ENCODE data around the gene SIRT6. TPM values are rescaled to one million over a fixed set of nuclear protein-coding genes. Genes with fewer than 3 reads are reported as not detected.
"Not testable (repeated sequence)": the region's sequence is repeated elsewhere in the genome, so short reads cannot be mapped to it uniquely, and the experiment has no call there.

SIRT6 gene
- total RNA-seq, 1 donor from 2014 or later = 46.4 TPM

DNA sequence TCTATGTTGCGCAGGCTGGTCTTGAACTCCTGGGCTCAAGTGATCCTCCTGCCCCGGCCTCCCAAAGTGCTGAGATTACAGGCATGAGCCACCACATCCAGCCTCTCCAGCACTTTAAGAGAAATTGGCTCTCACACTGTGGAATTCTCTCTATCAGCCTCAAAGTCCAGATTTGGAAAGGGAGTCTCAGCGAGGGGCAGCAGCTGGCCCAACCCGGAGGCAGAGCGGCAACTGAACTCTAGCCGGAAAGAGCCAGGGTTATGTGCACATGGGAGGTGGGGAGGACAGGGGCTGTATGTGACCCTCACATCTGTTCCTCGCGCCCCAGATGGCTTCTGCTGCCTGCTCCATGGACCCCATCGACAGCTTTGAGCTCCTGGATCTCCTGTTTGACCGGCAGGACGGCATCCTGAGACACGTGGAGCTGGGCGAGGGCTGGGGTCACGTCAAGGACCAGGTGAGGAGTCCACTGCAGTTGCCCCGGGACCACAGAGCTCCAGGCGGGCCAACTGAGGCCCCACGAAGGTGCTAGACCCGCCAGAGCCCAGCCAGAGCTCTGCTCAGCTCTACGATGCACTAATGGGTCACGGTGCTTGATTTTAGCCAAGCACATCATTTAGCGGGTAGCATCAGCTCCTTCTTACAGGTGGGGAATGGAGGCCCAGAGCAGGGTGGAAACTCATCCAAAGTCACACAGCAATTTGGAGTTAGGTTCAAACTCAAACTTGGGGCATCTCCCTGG, 27.6 kb downstream of the SIRT6 start:
- Mint-ChIP-seq H3K36me3 (ENCODE audit: low read depth) (no peaks in the 10 kb centered on the region), H3K4me1 (ENCODE audit: low read depth) (peaks cover 4% of the 10 kb centered on the region), H3K27ac (no peak overlapping the region), H3K9me3 (no peaks in the 10 kb centered on the region), H3K4me3 (no peak overlapping the region), H3K27me3 (ENCODE audit: insufficient read depth) (peaks cover 2% of the 10 kb centered on the region)
- no peak for DNase-seq (ENCODE audit: low spot score)
- intact Hi-C loops (cut with micrococcal nuclease) = no loop called here

DNA sequence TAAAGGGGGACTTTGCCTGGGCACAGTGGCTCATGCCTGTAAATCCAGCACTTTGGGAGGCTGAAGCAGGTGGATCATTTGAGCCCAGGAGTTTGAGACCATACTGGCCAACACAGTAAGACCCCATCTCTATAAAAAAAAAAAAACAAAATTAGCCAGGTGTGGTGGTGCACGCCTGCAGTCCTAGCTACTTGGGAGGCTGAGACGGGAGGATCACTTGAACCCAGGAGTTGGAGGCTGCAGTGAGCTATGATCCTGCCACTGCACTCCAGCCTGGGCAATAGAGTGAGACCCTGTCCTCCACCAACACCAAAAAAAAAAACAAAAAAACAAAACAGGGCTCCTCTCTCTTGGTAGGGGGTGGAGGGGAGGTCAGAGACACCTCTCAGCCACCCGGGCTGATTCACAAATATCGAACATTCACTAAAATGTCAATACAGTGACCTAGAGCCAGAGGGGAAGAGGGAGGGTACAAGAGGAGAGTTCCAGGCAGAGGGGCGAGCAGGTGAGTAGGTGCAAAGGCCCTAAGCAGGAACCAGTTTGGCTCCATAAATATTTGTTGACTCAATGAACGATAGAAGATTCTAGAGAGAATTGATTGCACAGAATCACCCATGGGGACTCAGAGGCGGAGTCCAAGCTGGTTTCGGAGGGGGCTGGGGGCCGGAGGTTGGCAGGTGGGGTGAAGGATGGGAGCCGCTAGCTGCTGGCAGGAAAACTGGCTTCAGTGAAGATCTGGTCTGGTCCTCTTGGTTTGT, 29.9 kb downstream of the SIRT6 start:
- intact Hi-C loops (cut with micrococcal nuclease) = no loop called here

DNA sequence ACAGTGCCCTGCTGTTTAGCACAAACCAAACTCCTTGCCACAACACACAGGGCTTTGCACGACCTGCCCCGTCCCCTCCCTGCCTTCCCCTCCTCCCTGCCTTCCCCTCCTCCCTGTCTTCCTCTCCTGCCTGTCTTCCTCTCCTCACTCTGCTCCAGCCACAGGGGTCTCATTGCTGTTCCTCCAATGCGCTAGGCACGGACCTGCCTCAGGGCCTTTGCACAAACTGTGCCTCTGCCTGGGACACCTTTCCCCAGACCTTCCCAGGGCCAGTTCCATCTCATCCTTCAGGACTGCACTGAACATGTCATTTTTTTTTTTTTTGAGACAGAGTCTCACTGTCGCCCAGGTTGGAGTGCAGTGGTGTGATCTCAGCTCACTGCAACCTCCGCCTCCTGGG, 30.7 kb downstream of the SIRT6 start:
- Mint-ChIP-seq H3K27ac (no peak overlapping the region), H3K4me1 (ENCODE audit: low read depth) (peaks cover 4% of the 10 kb centered on the region), H3K27me3 (ENCODE audit: insufficient read depth) (peaks cover 2% of the 10 kb centered on the region)

More for the DNA sequence above, 29.9 kb downstream of the SIRT6 start:
- peaks cover 4% of the 10 kb centered on the region for H3K4me1 Mint-ChIP-seq (ENCODE audit: low read depth)
- H3K27ac Mint-ChIP-seq = no peak overlapping the region
- peaks cover 2% of the 10 kb centered on the region for H3K27me3 Mint-ChIP-seq (ENCODE audit: insufficient read depth)
- H3K36me3 Mint-ChIP-seq (ENCODE audit: low read depth) = no peaks in the 10 kb centered on the region
- H3K9me3 Mint-ChIP-seq = no peaks in the 10 kb centered on the region
- no peak for DNase-seq (ENCODE audit: low spot score)
- no peak overlapping the region for H3K4me3 Mint-ChIP-seq

DNA sequence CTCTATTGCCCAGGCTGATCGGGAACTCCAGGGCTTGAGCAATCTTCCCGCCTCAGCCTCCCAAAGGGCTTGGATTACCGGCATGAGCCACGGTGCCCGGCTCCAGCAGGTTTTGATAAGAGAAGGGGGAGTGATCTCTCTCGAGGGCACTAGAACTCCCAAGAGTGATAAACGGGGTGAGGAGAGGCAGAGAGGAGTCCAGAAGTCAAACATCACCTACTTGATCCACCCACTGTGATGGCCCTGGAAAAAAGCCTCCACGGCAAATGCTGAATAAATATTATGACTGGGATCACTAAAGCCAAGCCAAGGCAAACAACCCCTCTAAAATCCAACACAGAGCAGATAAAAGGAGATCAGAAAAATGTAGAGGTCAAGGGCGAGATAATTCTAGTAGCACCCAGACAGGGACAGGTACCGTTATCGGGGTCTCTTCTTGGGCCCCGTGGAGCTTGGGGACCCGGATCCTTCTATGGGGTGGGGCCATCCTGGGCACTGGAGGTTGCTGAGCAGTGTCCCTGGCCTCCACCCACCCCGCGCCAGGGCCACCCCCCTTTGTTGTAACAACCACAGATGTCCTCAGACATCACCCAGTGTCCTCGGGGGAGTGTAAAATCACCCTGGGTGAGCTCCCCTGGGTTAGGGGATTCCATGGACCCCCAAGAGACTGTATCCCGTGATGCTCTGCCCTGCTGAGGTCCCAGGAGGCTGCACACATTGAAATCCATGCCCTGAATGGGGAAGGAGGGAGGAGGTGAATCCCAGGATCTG, 32.7 kb downstream of the SIRT6 start:
- H3K4me1 Mint-ChIP-seq (ENCODE audit: low read depth) = peaks cover 4% of the 10 kb centered on the region

More for the DNA sequence above, 30.7 kb downstream of the SIRT6 start:
- H3K4me3 Mint-ChIP-seq = no peak overlapping the region
- H3K36me3 Mint-ChIP-seq (ENCODE audit: low read depth) = no peaks in the 10 kb centered on the region
- H3K9me3 Mint-ChIP-seq = no peaks in the 10 kb centered on the region
- intact Hi-C loops (cut with micrococcal nuclease) = no loop called here
- no peak for DNase-seq (ENCODE audit: low spot score)

DNA sequence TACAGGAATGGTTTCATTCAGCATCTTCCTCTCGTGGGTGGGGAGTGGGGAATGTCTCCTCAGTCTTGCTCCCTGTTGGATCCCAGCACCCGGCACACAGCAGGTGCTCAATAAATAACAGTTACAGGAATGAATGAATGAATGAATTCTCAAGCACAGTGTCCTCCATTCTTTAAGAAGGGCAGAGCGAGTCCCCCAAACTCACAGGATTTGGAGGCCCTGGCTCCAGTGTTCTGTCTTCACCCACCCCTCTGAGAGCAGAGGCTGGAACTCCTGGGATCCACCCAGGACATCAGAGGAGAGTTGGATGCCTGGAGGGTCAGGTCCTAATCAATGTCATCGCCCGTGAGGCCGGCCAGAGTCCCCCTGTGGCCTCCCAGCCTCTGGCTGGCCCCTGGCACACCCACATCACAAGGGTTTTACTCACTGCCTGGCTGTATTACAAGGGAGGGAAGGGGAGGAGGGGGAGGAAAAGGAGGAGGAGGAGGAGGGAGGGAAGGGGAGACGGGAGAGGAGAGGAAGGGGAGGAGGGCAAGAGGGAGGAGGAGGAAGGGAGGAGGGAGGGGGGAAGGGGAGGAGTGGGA, 37.6 kb downstream of the SIRT6 start:
- H3K27me3 Mint-ChIP-seq (ENCODE audit: insufficient read depth) = peaks cover 3% of the 10 kb centered on the region
- no peaks in the 10 kb centered on the region for H3K9me3 Mint-ChIP-seq
- no peak overlapping the region for H3K4me3 Mint-ChIP-seq
- peaks cover 7% of the 10 kb centered on the region for H3K4me1 Mint-ChIP-seq (ENCODE audit: low read depth)
- DNase-seq (ENCODE audit: low spot score) = no peak
- no peaks in the 10 kb centered on the region for H3K36me3 Mint-ChIP-seq (ENCODE audit: low read depth)
- no peak overlapping the region for H3K27ac Mint-ChIP-seq
- intact Hi-C loops (cut with micrococcal nuclease) = no loop called here

More for the DNA sequence above, 32.7 kb downstream of the SIRT6 start:
- Mint-ChIP-seq H3K9me3 (no peaks in the 10 kb centered on the region), H3K27me3 (ENCODE audit: insufficient read depth) (peaks cover 3% of the 10 kb centered on the region), H3K36me3 (ENCODE audit: low read depth) (no peaks in the 10 kb centered on the region), H3K27ac (no peak overlapping the region), H3K4me3 (no peak overlapping the region)
- intact Hi-C loops (cut with micrococcal nuclease) = no loop called here
- no peak for DNase-seq (ENCODE audit: low spot score)

DNA sequence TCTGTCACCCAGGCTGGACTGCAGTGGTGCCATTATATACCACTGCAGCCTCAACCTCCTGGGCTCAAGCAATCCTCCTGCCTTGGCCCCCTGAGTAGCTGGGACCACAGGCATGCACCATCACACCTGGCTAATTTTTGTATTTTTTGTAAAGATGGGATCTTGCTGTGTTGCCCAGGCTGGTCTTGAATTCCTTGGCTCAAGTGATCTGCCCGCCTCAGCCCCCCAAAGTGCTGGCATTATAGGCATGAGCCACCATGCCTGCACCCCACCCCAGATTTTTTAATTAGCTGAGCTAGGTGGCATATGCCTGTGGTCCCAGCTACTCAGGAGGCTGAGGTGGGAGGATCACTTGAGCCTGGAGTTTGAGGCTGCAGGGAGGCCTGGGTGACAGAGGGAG, 39.4 kb downstream of the SIRT6 start:
- H3K27ac Mint-ChIP-seq; DNase-seq (ENCODE audit: low spot score); H3K9me3 Mint-ChIP-seq; H3K4me3 Mint-ChIP-seq; H3K36me3 Mint-ChIP-seq (ENCODE audit: low read depth); H3K27me3 Mint-ChIP-seq (ENCODE audit: insufficient read depth); intact Hi-C loops (cut with micrococcal nuclease): not testable (repeated sequence)
- peaks cover 11% of the 10 kb centered on the region for H3K4me1 Mint-ChIP-seq (ENCODE audit: low read depth)

DNA sequence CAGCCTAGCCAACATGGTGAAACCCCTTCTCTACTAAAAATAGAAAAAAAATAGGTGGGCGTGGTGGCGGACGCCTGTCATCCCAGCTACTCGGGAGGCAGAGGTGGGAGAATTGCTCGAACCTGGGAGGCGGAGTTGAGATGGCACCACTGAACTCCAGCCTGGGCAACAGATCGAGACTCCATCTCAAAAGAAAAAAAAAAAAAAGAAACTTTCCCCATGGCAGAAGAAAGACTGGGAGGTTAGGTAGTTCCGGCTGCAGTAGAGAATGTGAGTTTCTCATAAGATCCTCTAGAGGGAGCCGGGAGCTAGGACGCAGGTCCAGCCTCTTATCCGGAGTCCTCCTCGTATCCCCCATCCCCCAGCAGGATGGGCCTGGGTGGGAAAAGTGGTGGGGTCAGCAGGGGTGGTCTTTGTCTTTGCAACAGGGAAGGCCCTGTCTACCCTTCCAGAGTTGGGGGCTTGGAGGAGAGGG, 42.1 kb downstream of the SIRT6 start:
- Mint-ChIP-seq H3K36me3 (ENCODE audit: low read depth) (no peaks in the 10 kb centered on the region), H3K4me1 (ENCODE audit: low read depth) (peaks cover 11% of the 10 kb centered on the region), H3K27me3 (ENCODE audit: insufficient read depth) (peaks cover 6% of the 10 kb centered on the region), H3K9me3 (no peaks in the 10 kb centered on the region), H3K4me3 (no peak overlapping the region), H3K27ac (no peak overlapping the region)
- intact Hi-C loops (cut with micrococcal nuclease) = loop anchor here (1.0 kb wide), 3 partner anchors 16 to 154 kb away; partner anchors contain the start of gene MAP2K2
- DNase-seq (ENCODE audit: low spot score) = no peak

DNA sequence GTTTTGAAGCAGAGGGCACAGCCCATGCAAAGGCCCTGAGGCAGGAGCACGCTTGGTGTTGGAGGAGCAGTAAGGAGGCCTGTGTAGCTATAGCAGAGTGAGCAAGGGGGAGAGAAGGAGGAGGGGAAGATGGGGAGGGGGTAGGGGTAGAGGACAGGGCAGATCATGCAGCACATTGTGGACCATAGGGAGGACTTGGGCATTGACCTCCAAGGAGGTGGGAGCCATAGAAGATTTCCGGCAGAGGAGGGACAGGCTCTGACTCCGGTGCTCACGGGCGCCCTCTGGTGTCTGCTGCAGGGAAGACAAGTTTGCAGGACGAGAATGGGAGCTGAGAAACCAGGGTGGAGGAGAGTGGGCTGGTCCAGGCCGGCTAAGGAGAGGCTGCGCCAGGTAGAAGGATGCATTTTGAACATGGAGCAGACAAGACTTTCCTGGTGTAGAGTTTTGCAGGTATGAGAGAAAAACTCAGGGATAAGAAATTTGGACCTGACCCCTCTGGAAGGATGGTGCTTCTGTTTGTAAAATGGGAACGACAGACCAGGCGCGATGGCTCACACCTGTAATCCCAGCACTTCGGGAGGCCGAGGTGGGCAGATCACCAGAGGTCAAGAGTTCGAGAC, 42.6 kb downstream of the SIRT6 start:
- Mint-ChIP-seq H3K4me1 (ENCODE audit: low read depth) (peaks cover 11% of the 10 kb centered on the region), H3K27me3 (ENCODE audit: insufficient read depth) (peaks cover 7% of the 10 kb centered on the region), H3K9me3 (no peaks in the 10 kb centered on the region), H3K4me3 (no peak overlapping the region), H3K27ac (no peak overlapping the region), H3K36me3 (ENCODE audit: low read depth) (no peaks in the 10 kb centered on the region)
- intact Hi-C loops (cut with micrococcal nuclease) = loop anchor here (1.0 to 5.0 kb wide), 4 partner anchors 15 to 153 kb away; partner anchors contain the start of genes ANKRD24, MAP2K2 and SIRT6
- DNase-seq (ENCODE audit: low spot score) = peak; percentile 78

DNA sequence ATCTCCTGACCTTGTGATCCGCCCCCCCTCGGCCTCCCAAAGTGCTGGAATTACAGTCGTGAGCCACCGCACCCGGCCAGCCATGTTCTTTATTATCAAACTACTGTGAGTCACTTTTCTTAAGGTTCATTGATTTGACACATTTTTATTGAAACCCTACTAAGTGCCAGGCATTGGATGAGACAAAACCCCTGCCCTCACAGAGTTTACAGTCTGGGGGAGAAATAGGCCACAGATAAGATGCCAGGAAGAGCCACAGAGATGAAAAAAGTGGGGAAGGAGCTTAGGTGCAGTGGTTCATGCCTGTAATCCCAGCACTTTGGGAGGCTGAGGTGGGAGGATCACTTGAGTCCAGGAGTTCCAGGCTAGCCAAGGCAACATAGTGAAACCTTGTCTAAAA, 43.9 kb downstream of the SIRT6 start:
- intact Hi-C loops (cut with micrococcal nuclease) = loop anchor here (5.0 kb wide), 1 partner anchor 44 kb away; the partner anchor contains the start of genes ANKRD24 and SIRT6
- Mint-ChIP-seq H3K27ac (no peak overlapping the region), H3K27me3 (ENCODE audit: insufficient read depth) (peaks cover 5% of the 10 kb centered on the region), H3K36me3 (ENCODE audit: low read depth) (no peaks in the 10 kb centered on the region), H3K4me3 (no peak overlapping the region), H3K4me1 (ENCODE audit: low read depth) (peaks cover 11% of the 10 kb centered on the region), H3K9me3 (no peaks in the 10 kb centered on the region)
- no peak for DNase-seq (ENCODE audit: low spot score)

DNA sequence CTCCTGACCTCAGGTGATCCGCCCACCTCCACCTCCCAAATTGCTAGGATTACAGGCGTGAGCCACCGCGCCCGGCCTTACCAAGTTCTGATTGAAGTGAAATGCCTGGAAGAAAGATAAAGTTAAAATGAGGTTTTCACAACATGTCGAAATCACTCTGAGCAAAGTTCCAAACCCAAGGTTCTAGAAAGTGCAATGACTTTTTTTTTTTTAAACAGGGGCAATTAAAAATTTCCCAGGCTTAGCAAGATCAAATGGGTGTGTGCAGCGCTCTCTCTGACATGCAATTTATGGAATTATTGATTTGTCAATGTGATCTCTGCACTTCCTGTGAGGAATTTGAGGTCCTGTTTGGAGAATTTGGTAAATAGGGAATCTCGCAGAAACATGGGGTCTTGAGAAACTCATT, 45.7 kb downstream of the SIRT6 start:
- peaks cover 11% of the 10 kb centered on the region for H3K4me1 Mint-ChIP-seq (ENCODE audit: low read depth)
- no peaks in the 10 kb centered on the region for H3K9me3 Mint-ChIP-seq
- no peaks in the 10 kb centered on the region for H3K36me3 Mint-ChIP-seq (ENCODE audit: low read depth)
- no peak overlapping the region for H3K4me3 Mint-ChIP-seq
- DNase-seq (ENCODE audit: low spot score) = no peak
- H3K27me3 Mint-ChIP-seq (ENCODE audit: insufficient read depth) = peaks cover 5% of the 10 kb centered on the region
- intact Hi-C loops (cut with micrococcal nuclease) = loop anchor here (5.0 kb wide), 1 partner anchor 46 kb away; the partner anchor contains the start of genes ANKRD24 and SIRT6
- no peak overlapping the region for H3K27ac Mint-ChIP-seq

DNA sequence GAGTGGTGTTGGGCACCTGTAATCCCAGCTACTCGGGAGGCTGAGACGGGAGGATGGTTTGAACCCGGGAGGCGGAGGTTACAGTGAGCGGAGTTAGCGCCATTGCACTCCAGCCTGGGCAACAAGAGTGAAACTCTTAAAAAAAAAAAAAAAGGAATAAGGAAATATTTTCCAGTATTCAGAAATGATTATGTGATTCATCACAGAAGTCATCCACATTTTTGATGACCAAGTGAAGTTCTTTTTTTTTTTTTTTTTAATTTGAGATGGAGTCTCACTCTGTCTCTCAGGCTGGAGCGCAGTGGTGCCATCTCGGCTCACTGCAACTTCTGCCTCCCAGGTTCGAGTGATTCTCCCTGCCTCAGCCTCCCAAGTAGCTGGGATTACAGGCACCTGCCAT, 47.0 kb downstream of the SIRT6 start:
- intact Hi-C loops (cut with micrococcal nuclease) = loop anchor here (5.0 kb wide), 1 partner anchor 47 kb away; the partner anchor contains the start of genes ANKRD24 and SIRT6
- H3K9me3 Mint-ChIP-seq; H3K27ac Mint-ChIP-seq; H3K27me3 Mint-ChIP-seq (ENCODE audit: insufficient read depth); DNase-seq (ENCODE audit: low spot score); H3K36me3 Mint-ChIP-seq (ENCODE audit: low read depth); H3K4me3 Mint-ChIP-seq: not testable (repeated sequence)
- peaks cover 13% of the 10 kb centered on the region for H3K4me1 Mint-ChIP-seq (ENCODE audit: low read depth)

DNA sequence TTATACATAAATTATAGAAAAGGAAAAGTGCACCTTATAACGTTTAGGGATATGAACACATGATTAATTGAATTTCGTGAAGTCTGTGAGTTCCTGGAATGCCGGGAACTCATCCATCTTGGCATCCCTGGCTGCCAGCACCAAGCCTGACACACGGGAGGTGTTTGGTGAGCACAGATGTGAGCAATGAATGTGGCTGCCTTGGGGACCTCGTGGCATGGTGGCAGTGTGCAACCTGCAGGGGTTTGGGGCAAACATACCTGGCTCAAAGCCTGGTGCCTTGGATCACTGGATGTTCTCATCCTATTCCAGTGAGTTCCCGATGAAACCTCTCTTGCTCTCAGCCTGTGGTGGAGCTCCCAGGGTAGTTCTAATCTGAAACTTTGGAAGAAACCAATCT, 48.0 kb downstream of the SIRT6 start:
- Mint-ChIP-seq H3K27ac (no peak overlapping the region), H3K4me3 (no peak overlapping the region), H3K4me1 (ENCODE audit: low read depth) (peaks cover 5% of the 10 kb centered on the region), H3K9me3 (no peaks in the 10 kb centered on the region), H3K36me3 (ENCODE audit: low read depth) (no peaks in the 10 kb centered on the region), H3K27me3 (ENCODE audit: insufficient read depth) (peaks cover 9% of the 10 kb centered on the region)
- DNase-seq (ENCODE audit: low spot score) = no peak
- intact Hi-C loops (cut with micrococcal nuclease) = no loop called here
